HFF-Myc (cell line): ENCODE measurements around the gene UNK.

Source experiments
- DNase-seq: peaks from one replicate; pipeline ENCODE4 v3.0.0-alpha.2; 2011; ENCODE audit warnings: low read depth; ENCODE audit errors: extremely low read depth
- H3K4me3 ChIP-seq: replicated peaks from 2 replicates; pipeline ENCODE4 v1.5.1; 2011; ENCODE audit warnings: low read depth, mild to moderate bottlenecking, control low read depth, low read length
- CTCF ChIP-seq: IDR thresholded peaks from 2 replicates; pipeline ENCODE4 v1.5.1; 2012; ENCODE audit warnings: mild to moderate bottlenecking, low read depth, low read length, control low read depth; ENCODE audit errors: missing control alignments

UNK gene

GRCh38 chr17:75784473-75785015, at the start of gene UNK:
Gene UNK, plus strand, starts transcription at chr17:75784806. Its CDS starts 75 bp downstream, at chr17:75784881.
- H3K4me3 ChIP-seq, result peak within 1 kb of the TSS; percentile 64
- no peak for TF ChIP-seq CTCF
- DNase-seq, result peak; percentile 99

- no peak for TF ChIP-seq CTCF
- H3K4me3 ChIP-seq, result no peak overlapping the region
These were observed 48.3 kb upstream of the UNK start for GRCh38 chr17:75736173-75736835.

GRCh38 chr17:75737133-75737962, 47.3 kb upstream of the UNK start:
- no peak for DNase-seq
- TF ChIP-seq CTCF, result no peak
- no peak overlapping the region for H3K4me3 ChIP-seq

More at GRCh38 chr17:75736173-75736835, 48.3 kb upstream of the UNK start:
- DNase-seq, result no peak

- no peak for DNase-seq
- TF ChIP-seq CTCF, result no peak
- no peak overlapping the region for H3K4me3 ChIP-seq
These were observed 46.3 kb upstream of the UNK start for GRCh38 chr17:75738218-75738802.

- no peak for DNase-seq
- TF ChIP-seq CTCF, result no peak
These were observed 45.4 kb upstream of the UNK start for GRCh38 chr17:75739174-75739573.

GRCh38 chr17:75739801-75740200, 44.8 kb upstream of the UNK start:
- TF ChIP-seq CTCF, result no peak
- no peak overlapping the region for H3K4me3 ChIP-seq
- DNase-seq, result no peak

More at GRCh38 chr17:75739174-75739573, 45.4 kb upstream of the UNK start:
- no peak overlapping the region for H3K4me3 ChIP-seq
